GM12872 (cell line): Measurements from ENCODE around the gene HAGHL.

Source experiments
- TF ChIP-seq, protein P1 (sequence below): IDR thresholded peaks from 3 replicates; pipeline ENCODE4 v1.5.1; 2011; ENCODE audit warnings: low read depth, mild to moderate bottlenecking, low read length, moderate library complexity; ENCODE audit not compliant: insufficient read depth

Gene HAGHL

DNA sequence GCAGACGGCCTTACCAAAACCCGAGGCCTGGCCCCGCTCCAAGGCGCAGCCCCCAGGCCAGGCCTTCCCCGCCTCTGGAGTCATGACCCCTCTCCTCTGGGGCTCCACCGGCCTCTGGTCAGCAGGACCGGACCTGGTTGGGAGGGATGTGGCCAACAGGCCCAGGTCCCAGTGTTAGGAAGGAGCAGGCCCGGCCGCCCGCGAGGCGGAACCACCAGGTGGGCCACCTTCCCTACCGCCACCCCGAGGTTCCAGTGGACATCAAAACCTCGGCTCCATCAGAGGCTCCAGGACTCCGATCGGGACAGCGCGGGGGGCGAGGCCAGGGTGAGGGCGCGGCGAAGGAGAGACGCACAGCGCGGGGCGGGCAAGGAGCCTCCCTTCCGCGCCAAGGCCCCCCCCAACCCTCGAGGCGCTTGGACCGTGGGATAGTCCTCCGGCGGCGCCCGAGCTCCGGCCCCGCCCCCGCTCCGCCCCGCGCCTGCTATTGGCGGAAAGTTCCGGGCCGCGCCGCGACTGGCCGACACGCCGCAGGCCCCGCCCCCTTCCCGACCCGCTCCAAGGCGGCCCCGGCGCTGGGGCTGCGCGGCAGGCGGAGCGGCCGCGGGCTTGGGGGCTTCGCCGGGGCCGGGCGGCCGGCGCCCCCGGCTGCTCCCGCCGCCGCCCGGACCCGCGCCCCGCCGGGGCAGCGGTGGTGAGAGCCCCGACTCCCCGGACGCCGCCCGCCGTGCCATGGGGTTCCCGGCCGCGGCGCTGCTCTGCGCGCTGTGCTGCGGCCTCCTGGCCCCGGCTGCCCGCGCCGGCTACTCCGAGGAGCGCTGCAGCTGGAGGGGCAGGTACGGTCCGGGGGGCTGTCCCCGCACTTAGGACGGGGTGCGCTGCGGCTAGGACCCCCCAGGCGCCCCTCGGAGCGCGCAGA is 12.1 kb upstream of the HAGHL start, which contains the start of gene METRN:
TSS of gene METRN (plus strand) at position 561 of the 919 bp plus-strand sequence. CDS start at position 733, 172 bp downstream.
- TF ChIP-seq, protein P1, sequence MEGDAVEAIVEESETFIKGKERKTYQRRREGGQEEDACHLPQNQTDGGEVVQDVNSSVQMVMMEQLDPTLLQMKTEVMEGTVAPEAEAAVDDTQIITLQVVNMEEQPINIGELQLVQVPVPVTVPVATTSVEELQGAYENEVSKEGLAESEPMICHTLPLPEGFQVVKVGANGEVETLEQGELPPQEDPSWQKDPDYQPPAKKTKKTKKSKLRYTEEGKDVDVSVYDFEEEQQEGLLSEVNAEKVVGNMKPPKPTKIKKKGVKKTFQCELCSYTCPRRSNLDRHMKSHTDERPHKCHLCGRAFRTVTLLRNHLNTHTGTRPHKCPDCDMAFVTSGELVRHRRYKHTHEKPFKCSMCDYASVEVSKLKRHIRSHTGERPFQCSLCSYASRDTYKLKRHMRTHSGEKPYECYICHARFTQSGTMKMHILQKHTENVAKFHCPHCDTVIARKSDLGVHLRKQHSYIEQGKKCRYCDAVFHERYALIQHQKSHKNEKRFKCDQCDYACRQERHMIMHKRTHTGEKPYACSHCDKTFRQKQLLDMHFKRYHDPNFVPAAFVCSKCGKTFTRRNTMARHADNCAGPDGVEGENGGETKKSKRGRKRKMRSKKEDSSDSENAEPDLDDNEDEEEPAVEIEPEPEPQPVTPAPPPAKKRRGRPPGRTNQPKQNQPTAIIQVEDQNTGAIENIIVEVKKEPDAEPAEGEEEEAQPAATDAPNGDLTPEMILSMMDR, result no peak

DNA sequence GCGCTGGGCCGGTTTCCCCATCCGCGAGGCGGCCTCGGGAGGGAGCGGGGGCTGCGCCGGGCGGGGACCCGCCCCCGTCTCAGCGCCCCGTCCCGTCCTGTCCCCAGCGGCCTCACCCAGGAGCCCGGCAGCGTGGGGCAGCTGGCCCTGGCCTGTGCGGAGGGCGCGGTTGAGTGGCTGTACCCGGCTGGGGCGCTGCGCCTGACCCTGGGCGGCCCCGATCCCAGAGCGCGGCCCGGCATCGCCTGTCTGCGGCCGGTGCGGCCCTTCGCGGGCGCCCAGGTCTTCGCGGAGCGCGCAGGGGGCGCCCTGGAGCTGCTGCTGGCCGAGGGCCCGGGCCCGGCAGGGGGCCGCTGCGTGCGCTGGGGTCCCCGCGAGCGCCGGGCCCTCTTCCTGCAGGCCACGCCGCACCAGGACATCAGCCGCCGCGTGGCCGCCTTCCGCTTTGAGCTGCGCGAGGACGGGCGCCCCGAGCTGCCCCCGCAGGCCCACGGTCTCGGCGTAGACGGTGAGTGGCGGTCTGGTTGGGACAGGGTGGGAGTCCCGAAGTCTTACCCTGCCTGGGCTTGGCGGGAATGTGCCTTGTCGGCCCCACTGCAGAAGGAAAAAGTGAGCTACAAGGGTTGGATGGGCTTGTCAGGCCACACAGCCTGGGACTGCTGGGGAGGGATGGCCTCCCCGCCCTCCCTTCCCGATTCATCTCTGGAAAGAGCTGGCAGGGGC is 11.3 kb upstream of the HAGHL start:
- TF ChIP-seq, protein P1, result peak; percentile 17; the same call in 1 of the 3 replicates

DNA sequence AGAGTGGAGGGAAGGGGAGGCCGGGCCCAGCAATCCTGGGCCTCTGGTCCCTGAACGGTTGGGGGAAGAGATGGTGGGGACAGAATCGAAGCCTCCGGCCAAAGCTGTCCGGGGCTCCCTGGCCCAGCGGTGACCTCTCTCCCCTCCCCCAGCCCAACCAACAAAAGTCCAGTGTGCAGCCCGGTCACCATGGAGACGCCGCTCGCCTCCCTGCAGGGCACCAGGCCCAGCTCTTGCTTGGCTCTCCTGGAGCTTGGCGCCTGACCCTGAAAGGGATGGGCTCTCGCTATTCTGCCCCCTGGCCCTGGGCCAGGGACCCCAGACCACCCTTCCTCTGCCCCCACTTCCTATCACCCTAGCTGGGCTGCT is 10.7 kb upstream of the HAGHL start:
- TF ChIP-seq, protein P1, result no peak

DNA sequence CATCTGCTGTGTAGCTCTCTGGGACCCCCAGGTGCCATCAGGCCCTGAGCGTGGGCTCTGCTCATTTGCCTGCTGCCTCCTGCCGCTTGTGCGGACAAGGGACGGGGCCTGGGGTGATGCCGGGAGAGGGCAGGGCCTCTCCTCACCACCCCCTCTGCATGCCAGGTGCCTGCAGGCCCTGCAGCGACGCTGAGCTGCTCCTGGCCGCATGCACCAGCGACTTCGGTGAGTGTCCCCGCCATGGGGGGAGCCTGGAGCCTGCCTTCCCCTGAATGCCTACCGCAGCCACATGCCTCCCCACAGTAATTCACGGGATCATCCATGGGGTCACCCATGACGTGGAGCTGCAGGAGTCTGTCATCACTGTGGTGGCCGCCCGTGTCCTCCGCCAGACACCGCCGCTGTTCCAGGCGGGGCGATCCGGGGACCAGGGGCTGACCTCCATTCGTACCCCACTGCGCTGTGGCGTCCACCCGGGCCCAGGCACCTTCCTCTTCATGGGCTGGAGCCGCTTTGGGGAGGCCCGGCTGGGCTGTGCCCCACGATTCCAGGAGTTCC is 10.1 kb upstream of the HAGHL start:
- TF ChIP-seq, protein P1, result no peak

DNA sequence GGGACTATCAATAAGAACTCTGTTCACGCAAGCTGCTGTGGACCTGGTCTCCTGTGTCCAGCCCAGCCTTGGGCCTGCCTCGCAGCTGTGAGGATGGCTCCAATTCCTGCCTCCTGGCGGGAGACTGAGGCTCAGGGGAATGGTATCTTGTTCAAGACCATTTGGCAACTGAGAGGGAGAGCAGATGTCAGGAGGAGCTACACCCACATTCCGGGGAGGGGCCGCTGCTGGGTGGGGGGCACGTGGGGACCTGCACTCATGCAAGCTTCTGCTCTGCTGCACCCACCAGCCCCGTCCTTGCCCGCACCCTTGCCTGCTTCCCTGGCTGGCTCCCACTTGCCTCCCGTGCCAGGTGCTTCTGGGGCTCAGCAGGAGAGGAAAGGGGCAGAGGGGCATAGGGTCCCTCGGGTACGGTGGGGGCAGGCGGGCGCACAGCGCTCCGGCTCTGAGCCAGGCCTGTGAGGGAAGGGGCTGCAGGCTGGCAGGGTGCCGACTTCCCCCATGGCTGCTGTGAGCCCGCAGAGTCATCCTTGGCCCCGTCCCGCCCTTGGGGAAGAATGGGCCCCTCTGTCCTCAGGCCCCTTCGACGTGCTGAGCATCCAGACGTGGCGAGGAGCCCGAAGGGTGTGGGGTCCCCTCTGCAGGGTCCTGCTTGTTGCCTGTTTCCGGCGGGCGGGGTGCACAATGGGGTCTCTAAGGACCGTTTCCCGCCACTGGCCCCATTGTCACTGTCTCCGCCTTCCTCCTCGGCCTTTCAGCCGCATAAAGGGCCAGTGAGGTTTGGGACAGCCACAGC is 9.3 kb upstream of the HAGHL start:
- TF ChIP-seq, protein P1, result no peak

DNA sequence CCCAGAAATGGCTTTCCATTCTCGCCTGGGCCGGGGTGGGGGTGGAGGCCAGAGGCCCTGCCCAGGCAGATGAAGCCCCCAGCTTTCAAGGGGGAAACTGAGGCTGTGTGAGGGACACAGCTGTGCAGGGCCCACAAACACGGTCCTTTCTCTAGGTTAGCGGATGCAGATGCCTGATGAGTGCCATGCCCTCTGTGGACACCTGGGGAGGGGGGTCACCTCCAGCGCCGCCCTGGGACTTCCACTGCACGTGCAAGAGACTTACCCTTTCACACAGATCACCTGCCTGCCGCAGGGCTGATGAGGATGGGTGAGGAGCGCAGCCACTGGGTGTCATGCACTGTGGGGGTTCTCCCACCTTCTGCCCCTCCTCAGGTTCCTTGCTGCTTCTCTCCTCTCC is 8.5 kb upstream of the HAGHL start:
- TF ChIP-seq, protein P1, result no peak
